Measurements from ENCODE around the gene ARHGAP40. TPM values are rescaled to one million over a fixed set of nuclear protein-coding genes. Genes with fewer than 3 reads are reported as not detected.
A peak's percentile ranks its signal among the peaks of the same experiment; 100 is the strongest.

The ARHGAP40 gene
- total and polyA plus RNA-seq, 3 experiments from 2014 or later = not detected

DNA sequence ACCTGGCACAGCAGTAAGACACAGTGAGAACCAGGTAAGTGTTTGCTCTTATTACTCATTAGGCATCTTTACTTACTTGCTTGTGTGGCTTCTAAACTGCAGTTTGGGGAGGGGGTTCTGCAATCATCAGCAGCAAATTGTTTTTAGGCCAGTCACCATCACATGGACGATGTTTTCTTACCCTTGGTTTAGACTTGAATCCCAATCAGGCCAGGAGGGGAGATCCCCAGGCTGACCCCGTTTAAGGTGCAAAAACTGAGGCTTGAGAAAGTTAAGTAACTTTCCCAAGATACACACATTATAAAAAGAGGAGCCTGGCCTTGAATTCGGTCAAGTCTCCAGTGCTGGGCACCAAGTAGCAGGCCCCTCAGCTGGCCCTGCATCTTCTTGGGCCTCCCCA is 70.9 kb downstream of the ARHGAP40 start:
- DNase-seq = no peak
- peaks cover 10% of the 10 kb centered on the region for H3K4me1 ChIP-seq (ENCODE audit: insufficient read depth, low read length)
- H3K36me3 ChIP-seq (ENCODE audit: insufficient read depth, low read length) = no peaks in the 10 kb centered on the region
- no peaks in the 10 kb centered on the region for H3K9me3 ChIP-seq (ENCODE audit: low read length)
- H3K27me3 ChIP-seq (ENCODE audit: insufficient read depth, low read length, poor library complexity, severe bottlenecking) = peaks cover 9% of the 10 kb centered on the region
- Mint-ChIP-seq H3K4me3 (peak overlapping the region in 3 of 7 donors; percentile 38 to 59 (median 46)), H3K27me3 (peaks cover 33 to 56% of the 10 kb centered on the region in 2 donors), H3K27ac (no peak overlapping the region), H3K36me3 (no peaks in the 10 kb centered on the region), H3K9me3 (peaks cover 0 to 6% (median 0%) of the 10 kb centered on the region in 5 donors), H3K4me1 (peaks cover 11 to 17% (median 15%) of the 10 kb centered on the region in 3 donors)
- POLR2A ChIA-PET = no interaction called here
- H3K27ac ChIP-seq (ENCODE audit: low read depth, low read length) = no peak overlapping the region
- H3K4me3 ChIP-seq (ENCODE audit: low read length) = no peak overlapping the region
- CTCF ChIA-PET = interaction anchor here (1.1 kb wide), 2 partner anchors 13 to 27 kb away, joined by 3 to 4 read pairs; no protein-coding TSS in a partner anchor

DNA sequence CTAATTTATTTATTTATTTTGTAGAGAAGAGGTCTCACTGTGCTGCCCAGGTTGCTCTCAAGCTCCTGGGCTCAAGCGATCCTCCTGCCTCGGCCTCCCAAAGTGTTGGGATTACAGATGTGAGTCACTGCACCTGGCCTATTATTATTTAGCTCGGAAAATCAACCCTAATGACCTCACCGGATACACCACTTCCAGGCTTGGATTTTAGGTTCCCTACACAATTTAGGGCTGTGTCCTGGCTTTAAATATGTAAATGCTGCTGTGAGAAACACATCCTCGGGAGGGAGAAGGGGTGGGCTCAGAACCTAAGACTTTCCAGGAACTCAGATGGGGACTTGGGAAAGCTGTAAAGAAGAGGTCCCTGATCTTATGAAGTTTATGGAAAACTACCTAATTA is 71.7 kb downstream of the ARHGAP40 start:
- Mint-ChIP-seq H3K27me3 (peaks cover 31 to 48% of the 10 kb centered on the region in 2 donors), H3K4me3 (peak overlapping the region; percentile 78 to 89 (median 84)), H3K9me3 (peaks cover 0 to 6% (median 0%) of the 10 kb centered on the region in 5 donors), H3K36me3 (no peaks in the 10 kb centered on the region), H3K4me1 (peaks cover 11 to 17% (median 15%) of the 10 kb centered on the region in 3 donors), H3K27ac (peak overlapping the region in 3 of 8 donors; percentile 55 to 80 (median 77))
- ChIA-PET CTCF (interaction anchor here (1.0 to 1.2 kb wide), 5 partner anchors 10 to 28 kb away, joined by 3 to 4 read pairs (median 3); no protein-coding TSS in a partner anchor), POLR2A (no interaction called here)
- H3K4me1 ChIP-seq (ENCODE audit: insufficient read depth, low read length) = peaks cover 10% of the 10 kb centered on the region
- no peak for DNase-seq
- H3K9me3 ChIP-seq (ENCODE audit: low read length) = no peaks in the 10 kb centered on the region
- H3K36me3 ChIP-seq (ENCODE audit: insufficient read depth, low read length) = no peaks in the 10 kb centered on the region
- no peak overlapping the region for H3K27ac ChIP-seq (ENCODE audit: low read depth, low read length)
- peaks cover 9% of the 10 kb centered on the region for H3K27me3 ChIP-seq (ENCODE audit: insufficient read depth, low read length, poor library complexity, severe bottlenecking)
- H3K4me3 ChIP-seq (ENCODE audit: low read length) = peak overlapping the region; percentile 59

DNA sequence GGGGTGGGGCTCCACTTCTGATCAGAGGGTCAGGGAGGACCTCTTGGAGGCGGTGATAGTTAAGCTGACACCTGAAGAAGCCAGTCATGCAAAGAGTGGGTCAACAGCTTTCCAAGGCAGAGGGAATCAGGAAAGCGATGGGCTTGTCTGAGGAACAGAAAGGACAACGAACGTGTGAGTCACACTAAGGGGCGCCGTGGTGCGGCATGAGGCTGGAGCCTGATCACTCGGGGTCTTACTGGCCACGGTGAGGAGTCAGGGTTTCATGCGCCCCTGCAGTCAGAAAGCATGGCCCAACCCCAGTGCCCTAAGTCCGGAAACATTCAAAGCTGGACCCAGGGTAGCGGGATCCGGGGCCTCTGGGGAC is 72.1 kb downstream of the ARHGAP40 start:
- peaks cover 9% of the 10 kb centered on the region for H3K27me3 ChIP-seq (ENCODE audit: insufficient read depth, low read length, poor library complexity, severe bottlenecking)
- peak overlapping the region; percentile 32 for H3K27ac ChIP-seq (ENCODE audit: low read depth, low read length)
- DNase-seq = peak in 1 of 5 donors; percentile 7
- Mint-ChIP-seq H3K36me3 (no peaks in the 10 kb centered on the region), H3K9me3 (peaks cover 0 to 6% (median 0%) of the 10 kb centered on the region in 5 donors), H3K4me1 (peaks cover 11 to 17% (median 15%) of the 10 kb centered on the region in 3 donors), H3K4me3 (peak overlapping the region; percentile 78 to 89 (median 84)), H3K27me3 (peaks cover 28 to 46% of the 10 kb centered on the region in 2 donors), H3K27ac (peak overlapping the region in 5 of 8 donors; percentile 55 to 88 (median 80))
- H3K9me3 ChIP-seq (ENCODE audit: low read length) = no peaks in the 10 kb centered on the region
- H3K36me3 ChIP-seq (ENCODE audit: insufficient read depth, low read length) = no peaks in the 10 kb centered on the region
- POLR2A ChIA-PET = no interaction called here
- peaks cover 10% of the 10 kb centered on the region for H3K4me1 ChIP-seq (ENCODE audit: insufficient read depth, low read length)
- H3K4me3 ChIP-seq (ENCODE audit: low read length) = peak overlapping the region; percentile 59
- CTCF ChIA-PET = interaction anchor here (1.0 to 1.2 kb wide), 5 partner anchors 9 to 28 kb away, joined by 3 to 4 read pairs (median 3); no protein-coding TSS in a partner anchor

DNA sequence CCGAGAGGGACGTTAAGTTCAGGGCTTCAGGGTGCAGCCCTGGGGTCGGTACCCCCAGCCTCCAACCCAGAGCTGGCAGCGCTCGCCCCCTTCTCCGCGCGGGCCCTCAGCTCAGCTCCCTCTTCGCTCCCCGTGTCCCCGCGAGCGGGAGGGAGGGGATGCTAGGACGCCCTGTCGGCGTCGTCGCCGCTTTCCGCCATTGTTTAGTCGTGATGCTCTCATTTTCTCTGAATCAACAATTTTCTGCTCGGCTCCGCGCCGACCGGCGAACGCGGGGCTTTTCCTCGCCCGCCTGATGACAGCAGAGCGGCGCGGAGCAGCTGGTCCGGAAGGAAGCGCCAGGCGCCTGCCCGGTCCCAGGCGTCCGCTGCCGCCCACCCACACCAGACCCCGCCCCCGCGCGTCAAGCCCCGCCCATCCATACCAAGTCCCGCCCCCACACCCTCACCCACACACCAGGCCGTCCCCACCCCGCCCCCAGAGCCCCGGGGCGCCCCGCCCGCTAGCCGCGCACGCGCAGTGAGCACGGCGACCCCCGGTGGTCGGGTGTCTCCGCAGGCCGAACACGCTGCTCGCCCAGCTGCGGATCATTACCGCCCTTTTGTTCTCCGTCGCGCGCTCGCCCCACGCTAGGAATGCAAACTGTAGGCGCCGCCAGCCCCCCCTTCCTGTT is 72.6 kb downstream of the ARHGAP40 start:
- peak overlapping the region; percentile 32 for H3K27ac ChIP-seq (ENCODE audit: low read depth, low read length)

DNA sequence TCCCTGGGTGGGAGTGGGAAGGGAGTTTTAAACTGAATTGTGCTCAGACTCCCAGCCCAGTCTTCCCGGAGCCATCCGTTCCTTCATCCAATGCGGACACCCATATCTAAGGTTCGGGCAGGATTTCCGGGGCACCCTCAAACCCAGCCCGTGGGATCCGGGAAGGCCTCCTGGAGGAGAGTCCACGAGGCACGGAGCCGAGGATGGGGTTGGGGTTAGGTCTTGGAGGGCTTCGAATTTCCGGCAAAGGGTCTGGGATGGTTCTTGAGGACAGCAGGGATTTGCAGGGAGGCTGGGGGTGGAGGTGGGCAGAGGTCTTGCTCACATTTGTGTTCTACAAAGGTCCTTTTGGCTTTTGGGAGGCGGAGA is 73.1 kb downstream of the ARHGAP40 start:
- no peaks in the 10 kb centered on the region for H3K36me3 Mint-ChIP-seq
- peaks cover 18 to 36% of the 10 kb centered on the region in 2 donors for H3K27me3 Mint-ChIP-seq
- DNase-seq = no peak
- H3K4me1 Mint-ChIP-seq = peaks cover 11 to 17% (median 15%) of the 10 kb centered on the region in 3 donors
- peak overlapping the region in 4 of 8 donors; percentile 12 to 68 (median 42) for H3K27ac Mint-ChIP-seq
- Histone ChIP-seq H3K27ac (ENCODE audit: low read depth, low read length) (no peak overlapping the region), H3K9me3 (ENCODE audit: low read length) (no peaks in the 10 kb centered on the region), H3K36me3 (ENCODE audit: insufficient read depth, low read length) (no peaks in the 10 kb centered on the region), H3K27me3 (ENCODE audit: insufficient read depth, low read length, poor library complexity, severe bottlenecking) (peaks cover 5% of the 10 kb centered on the region), H3K4me1 (ENCODE audit: insufficient read depth, low read length) (peaks cover 10% of the 10 kb centered on the region), H3K4me3 (ENCODE audit: low read length) (no peak overlapping the region)
- peaks cover 0 to 5% (median 0%) of the 10 kb centered on the region in 5 donors for H3K9me3 Mint-ChIP-seq
- POLR2A ChIA-PET = no interaction called here
- CTCF ChIA-PET = no interaction called here
- H3K4me3 Mint-ChIP-seq = peak overlapping the region; percentile 39 to 88 (median 78)

More for the DNA sequence above, 72.6 kb downstream of the ARHGAP40 start:
- H3K4me3 ChIP-seq (ENCODE audit: low read length) = peak overlapping the region; percentile 59
- H3K9me3 Mint-ChIP-seq = peaks cover 0 to 6% (median 0%) of the 10 kb centered on the region in 5 donors
- peaks cover 11 to 17% (median 15%) of the 10 kb centered on the region in 3 donors for H3K4me1 Mint-ChIP-seq
- CTCF ChIA-PET = interaction anchor here (1.1 to 1.2 kb wide), 2 partner anchors 16 to 17 kb away, joined by 3 read pairs; no protein-coding TSS in a partner anchor
- no peaks in the 10 kb centered on the region for H3K36me3 ChIP-seq (ENCODE audit: insufficient read depth, low read length)
- H3K27me3 ChIP-seq (ENCODE audit: insufficient read depth, low read length, poor library complexity, severe bottlenecking) = peaks cover 5% of the 10 kb centered on the region
- no peaks in the 10 kb centered on the region for H3K36me3 Mint-ChIP-seq
- POLR2A ChIA-PET = no interaction called here
- peaks cover 10% of the 10 kb centered on the region for H3K4me1 ChIP-seq (ENCODE audit: insufficient read depth, low read length)
- H3K27me3 Mint-ChIP-seq = peaks cover 23 to 41% of the 10 kb centered on the region in 2 donors
- H3K9me3 ChIP-seq (ENCODE audit: low read length) = no peaks in the 10 kb centered on the region
- peak; percentile 38 to 67 (median 54) for DNase-seq
- peak overlapping the region in 2 of 8 donors; percentile 74 to 78 for H3K27ac Mint-ChIP-seq
- peak overlapping the region; percentile 78 to 89 (median 84) for H3K4me3 Mint-ChIP-seq

DNA sequence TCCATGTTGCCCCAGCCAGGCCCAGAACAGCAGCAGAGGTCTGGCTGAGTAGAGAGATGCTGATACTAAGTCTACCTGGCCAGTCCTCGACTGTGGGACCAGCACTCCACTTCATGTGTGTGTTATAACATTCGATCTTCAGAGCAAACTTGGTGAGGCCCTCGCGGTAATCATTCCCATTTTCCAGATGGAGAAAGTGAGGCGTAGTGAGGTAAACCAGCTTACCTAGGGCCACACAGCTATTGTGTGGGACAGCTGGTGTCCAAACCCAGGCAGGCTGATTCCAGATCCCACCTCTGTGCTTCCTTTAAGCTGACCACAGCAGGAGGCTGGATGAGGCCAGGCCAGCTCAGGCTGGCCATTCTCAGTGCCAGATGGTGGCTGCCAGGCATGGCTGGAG is 75.0 kb downstream of the ARHGAP40 start:
- H3K27me3 ChIP-seq (ENCODE audit: insufficient read depth, low read length, poor library complexity, severe bottlenecking) = peaks cover 5% of the 10 kb centered on the region
- POLR2A ChIA-PET = no interaction called here
- CTCF ChIA-PET = no interaction called here
- H3K4me1 ChIP-seq (ENCODE audit: insufficient read depth, low read length) = peaks cover 10% of the 10 kb centered on the region
- DNase-seq = no peak
- Mint-ChIP-seq H3K4me1 (peaks cover 11 to 17% (median 15%) of the 10 kb centered on the region in 3 donors), H3K27ac (no peak overlapping the region), H3K27me3 (peaks cover 14 to 41% of the 10 kb centered on the region in 2 donors), H3K9me3 (peaks cover 0 to 4% (median 3%) of the 10 kb centered on the region in 5 donors), H3K36me3 (no peaks in the 10 kb centered on the region), H3K4me3 (peak overlapping the region in 3 of 7 donors; percentile 23 to 78 (median 24))
- no peak overlapping the region for H3K27ac ChIP-seq (ENCODE audit: low read depth, low read length)
- H3K9me3 ChIP-seq (ENCODE audit: low read length) = no peaks in the 10 kb centered on the region
- no peaks in the 10 kb centered on the region for H3K36me3 ChIP-seq (ENCODE audit: insufficient read depth, low read length)
- no peak overlapping the region for H3K4me3 ChIP-seq (ENCODE audit: low read length)

DNA sequence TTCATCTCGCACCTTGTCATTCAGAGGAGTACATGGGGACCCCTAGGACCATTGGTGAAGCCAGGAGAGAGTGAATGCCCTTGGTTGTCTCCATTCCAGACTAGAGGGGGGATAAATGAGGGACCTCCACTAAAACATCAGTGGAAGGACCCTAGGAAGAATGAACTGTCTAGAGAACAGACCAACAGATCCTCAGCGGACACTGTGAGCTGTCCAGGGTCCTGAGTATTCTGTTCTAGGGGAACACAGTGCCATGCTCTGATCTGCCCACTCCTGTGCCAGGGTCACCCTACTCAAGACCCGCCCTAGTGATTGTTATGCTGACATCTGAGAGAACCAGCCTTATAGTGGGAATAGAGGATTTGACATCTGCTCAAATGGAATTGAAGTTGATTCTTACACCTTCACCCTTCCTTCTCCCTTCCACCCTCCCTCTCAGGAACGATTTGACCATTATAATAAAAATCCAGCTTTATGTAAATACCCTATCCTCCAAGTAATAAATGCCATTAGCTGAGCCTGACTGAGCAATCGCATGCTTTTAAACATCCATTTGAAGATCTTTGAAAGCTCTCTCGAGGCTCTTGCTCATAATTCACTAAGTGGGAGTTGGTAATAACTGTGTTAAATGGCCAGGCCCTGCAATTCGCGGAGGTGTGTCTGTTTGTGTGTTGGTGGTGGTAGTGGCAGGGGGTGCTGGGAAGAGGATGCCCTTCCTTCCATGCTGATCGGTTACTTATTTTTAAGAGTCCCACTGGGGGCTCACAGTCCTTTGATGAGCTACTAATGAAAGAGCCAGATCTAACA is 79.1 kb downstream of the ARHGAP40 start:
- peak in 1 of 5 donors; percentile 13 for DNase-seq
- CTCF ChIA-PET = no interaction called here
- POLR2A ChIA-PET = no interaction called here

More for the DNA sequence above, 79.1 kb downstream of the ARHGAP40 start:
- Mint-ChIP-seq H3K4me1 (no peaks in the 10 kb centered on the region), H3K27me3 (peaks cover 24 to 50% of the 10 kb centered on the region in 2 donors), H3K4me3 (no peak overlapping the region), H3K27ac (no peak overlapping the region), H3K36me3 (no peaks in the 10 kb centered on the region), H3K9me3 (peaks cover 0 to 4% (median 0%) of the 10 kb centered on the region in 5 donors)
- Histone ChIP-seq H3K4me1 (ENCODE audit: insufficient read depth, low read length) (no peaks in the 10 kb centered on the region), H3K27ac (ENCODE audit: low read depth, low read length) (no peak overlapping the region), H3K36me3 (ENCODE audit: insufficient read depth, low read length) (no peaks in the 10 kb centered on the region), H3K4me3 (ENCODE audit: low read length) (no peak overlapping the region), H3K27me3 (ENCODE audit: insufficient read depth, low read length, poor library complexity, severe bottlenecking) (no peaks in the 10 kb centered on the region), H3K9me3 (ENCODE audit: low read length) (no peaks in the 10 kb centered on the region)

All from CD8-positive, alpha-beta memory T cell (primary cell).